Trophoblast cell (in vitro differentiated cells and primary cell): ENCODE data around the gene PLCB3.

Source experiments
- DNase-seq, 2 donors: peaks; one replicate each; pipeline ENCODE4 v3.0.0-alpha.2; 2016
- H2AFZ ChIP-seq: 2 replicates; pipeline ENCODE4 v1.6.1; 2013; ENCODE audit warnings: low read length, moderate library complexity, mild to moderate bottlenecking; ENCODE audit not compliant: insufficient read depth, poor library complexity
- H2AK5ac ChIP-seq: 2 replicates; pipeline ENCODE4 v1.6.1; 2013; ENCODE audit warnings: mild to moderate bottlenecking, low read length
- H2BK120ac ChIP-seq: 2 replicates; pipeline ENCODE4 v1.6.1; 2013; ENCODE audit warnings: low read length, mild to moderate bottlenecking, moderate library complexity; ENCODE audit not compliant: insufficient read depth, poor library complexity
- H2BK12ac ChIP-seq: 2 replicates; pipeline ENCODE4 v1.6.1; 2013; ENCODE audit warnings: mild to moderate bottlenecking, low read length, moderate library complexity
- H2BK5ac ChIP-seq: 2 replicates; pipeline ENCODE4 v1.6.1; 2013; ENCODE audit warnings: low read length, low read depth, moderate library complexity, mild to moderate bottlenecking; ENCODE audit not compliant: poor library complexity
- H3K14ac ChIP-seq: 2 replicates; pipeline ENCODE4 v1.6.1; 2013; ENCODE audit warnings: mild to moderate bottlenecking, low read length
- H3K18ac ChIP-seq: 2 replicates; pipeline ENCODE4 v1.6.1; 2013; ENCODE audit warnings: mild to moderate bottlenecking, low read length
- H3K23ac ChIP-seq: 2 replicates; pipeline ENCODE4 v1.6.1; 2013; ENCODE audit warnings: low read length
- H3K27ac ChIP-seq: 2 replicates; pipeline ENCODE4 v1.5.1; 2013; ENCODE audit warnings: low read depth, mild to moderate bottlenecking, inconsistent platforms, low read length, moderate library complexity
- H3K27me3 ChIP-seq: 2 replicates; pipeline ENCODE4 v1.6.1; 2013; ENCODE audit warnings: inconsistent platforms, mild to moderate bottlenecking, low read length, moderate library complexity; ENCODE audit not compliant: insufficient read depth
- H3K36me3 ChIP-seq, 2 experiments: 1 replicate in 1 of 2; 2 replicates in 1 of 2; pipeline ENCODE4 v1.6.1; 2013; ENCODE audit warnings: low read length in 2 of 2, mild to moderate bottlenecking in 2 of 2, moderate library complexity in 1 of 2; ENCODE audit not compliant: insufficient read depth in 2 of 2, control insufficient read depth in 1 of 2
- H3K4ac ChIP-seq: 2 replicates; pipeline ENCODE4 v1.6.1; 2013; ENCODE audit warnings: low read depth, mild to moderate bottlenecking, low read length, moderate library complexity
- H3K4me1 ChIP-seq, 2 experiments: 1 replicate in 1 of 2; 2 replicates in 1 of 2; pipeline ENCODE4 v1.6.1; 2013; ENCODE audit warnings: low read length in 2 of 2, mild to moderate bottlenecking in 2 of 2, moderate library complexity in 1 of 2; ENCODE audit not compliant: insufficient read depth in 2 of 2, control insufficient read depth in 1 of 2
- H3K4me2 ChIP-seq: 2 replicates; pipeline ENCODE4 v1.6.1; 2013; ENCODE audit warnings: inconsistent platforms, mild to moderate bottlenecking, low read length, moderate library complexity
- H3K4me3 ChIP-seq: 2 replicates; pipeline ENCODE4 v1.5.1; 2013; ENCODE audit warnings: mild to moderate bottlenecking, low read depth, low read length, inconsistent platforms
- H3K79me1 ChIP-seq: one replicate; pipeline ENCODE4 v1.6.1; 2013; ENCODE audit warnings: low read length
- H3K79me2 ChIP-seq: 2 replicates; pipeline ENCODE4 v1.6.1; 2013; ENCODE audit warnings: low read length, mild to moderate bottlenecking; ENCODE audit not compliant: control insufficient read depth, insufficient read depth, poor library complexity
- H3K9ac ChIP-seq: 2 replicates; pipeline ENCODE4 v1.6.1; 2013; ENCODE audit warnings: mild to moderate bottlenecking, low read length
- H3K9me3 ChIP-seq: 2 replicates; pipeline ENCODE4 v1.6.1; 2013; ENCODE audit warnings: low read depth, mild to moderate bottlenecking, control low read depth, inconsistent platforms, low read length; ENCODE audit not compliant: insufficient read depth
- H4K12ac ChIP-seq: 2 replicates; pipeline ENCODE4 v1.6.1; 2013; ENCODE audit warnings: low read depth, mild to moderate bottlenecking, low read length, moderate library complexity
- H4K8ac ChIP-seq: 2 replicates; pipeline ENCODE4 v1.6.1; 2013; ENCODE audit warnings: low read depth, mild to moderate bottlenecking, low read length, moderate library complexity
- H4K91ac ChIP-seq: one replicate; pipeline ENCODE4 v1.6.1; 2013; ENCODE audit warnings: low read depth, mild to moderate bottlenecking, low read length, moderate library complexity
- WGBS: extraction: QIAGEN DNeasy Blood & Tissue Kit; methylation state at CpG from one replicate; pipeline ENCODE4 v1.1.7; 2013; ENCODE audit warnings: missing lambda C conversion rate; ENCODE audit not compliant: insufficient read length, insufficient coverage; ENCODE audit errors: extremely low coverage; 5-methylcytosine and 5-hydroxymethylcytosine counted together

The PLCB3 gene

DNA sequence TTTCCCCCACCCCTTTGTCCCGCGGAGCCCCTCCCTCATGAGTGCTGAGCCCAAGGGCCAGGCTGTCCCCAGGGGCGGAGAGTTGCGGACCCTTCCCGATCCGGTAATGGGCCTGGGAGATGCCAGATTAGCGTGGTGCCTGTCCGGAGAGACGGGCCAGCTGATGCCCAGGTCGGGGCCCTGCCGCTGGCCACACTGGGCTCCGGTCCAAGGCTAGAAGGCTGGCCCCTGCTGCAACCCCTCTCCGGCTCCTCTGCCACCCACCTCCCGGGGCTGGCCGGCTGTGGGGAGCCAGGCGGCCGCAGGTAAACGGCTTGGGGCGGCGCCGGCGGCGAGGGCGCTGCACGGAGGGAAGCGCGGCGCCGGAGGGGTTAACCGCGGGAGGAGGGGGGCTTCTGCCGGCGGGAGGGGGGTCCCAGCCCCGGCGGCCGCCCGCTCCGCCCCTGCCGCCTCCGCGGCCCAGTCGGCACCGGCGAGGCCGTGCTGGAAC is 40.0 kb downstream of the PLCB3 start, which contains the start of gene KCNK4:
KCNK4 (plus strand) TSS at position 41 of the 490 bp plus-strand sequence. CDS start 1,717 bp downstream, outside the sequence.
- Histone ChIP-seq H3K79me2 (no peaks in the 10 kb centered on the region), H3K36me3 (peaks cover 6 to 11% of the 10 kb centered on the region in 2 experiments), H3K4me2 (peak within 1 kb of the TSS; percentile 43), H4K8ac (no peak within 1 kb of the TSS), H3K23ac (no peak within 1 kb of the TSS), H4K91ac (no peak within 1 kb of the TSS), H3K4me1 (peaks cover 6 to 9% of the 10 kb centered on the region in 2 experiments), H2AK5ac (no peak within 1 kb of the TSS), H3K9ac (no peak within 1 kb of the TSS), H3K79me1 (no peaks in the 10 kb centered on the region), H3K14ac (no peak within 1 kb of the TSS), H3K9me3 (peaks cover 5% of the 10 kb centered on the region), H2BK12ac (no peak within 1 kb of the TSS), H3K18ac (no peak within 1 kb of the TSS), H3K27ac (no peak within 1 kb of the TSS), H3K27me3 (peaks cover 51% of the 10 kb centered on the region), H4K12ac (no peak within 1 kb of the TSS), H2BK120ac (no peak within 1 kb of the TSS), H2AFZ (no peak within 1 kb of the TSS), H3K4ac (no peak within 1 kb of the TSS), H3K4me3 (peak within 1 kb of the TSS; percentile 4), H2BK5ac (no peak within 1 kb of the TSS)
- DNase-seq = no peak
- WGBS = no CpG with 5 or more reads among the region's 45 CpGs

DNA sequence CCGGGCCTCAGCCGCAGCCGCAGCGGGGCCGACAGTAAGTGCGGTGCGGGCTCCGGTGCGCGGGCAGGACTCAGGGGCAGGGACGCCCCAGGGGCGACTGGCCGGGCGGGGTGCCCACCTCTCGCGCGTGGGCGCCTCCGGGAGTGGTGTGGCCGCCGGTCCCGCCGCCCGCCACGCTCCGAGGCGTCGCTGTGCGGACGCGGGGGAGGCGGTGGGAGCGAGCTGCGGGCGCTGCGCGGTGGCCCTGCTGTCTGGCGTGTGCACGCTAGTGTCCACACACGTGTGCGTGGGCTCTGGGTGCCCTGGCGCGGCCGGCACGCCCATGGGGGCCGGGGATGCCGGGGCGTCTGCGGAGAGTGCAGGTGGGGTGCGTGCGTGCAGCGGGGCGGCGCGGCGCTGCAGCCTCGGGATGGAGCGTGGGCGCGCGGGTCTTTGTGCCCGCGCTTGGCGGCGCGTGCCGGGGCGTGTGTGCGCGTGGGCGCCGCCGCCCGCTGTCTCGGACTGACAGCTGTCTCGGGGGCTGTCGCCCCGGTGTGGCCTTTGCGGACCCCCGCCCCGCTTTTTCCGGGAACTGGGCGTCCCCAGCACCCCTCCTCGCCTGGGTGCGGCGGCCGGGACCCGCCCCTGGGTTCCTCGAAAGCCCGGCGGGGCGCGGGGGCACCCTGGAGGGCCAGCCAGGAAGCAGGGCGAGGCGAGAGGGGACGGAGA is 40.6 kb downstream of the PLCB3 start:
- WGBS = no CpG with 5 or more reads among the region's 96 CpGs

DNA sequence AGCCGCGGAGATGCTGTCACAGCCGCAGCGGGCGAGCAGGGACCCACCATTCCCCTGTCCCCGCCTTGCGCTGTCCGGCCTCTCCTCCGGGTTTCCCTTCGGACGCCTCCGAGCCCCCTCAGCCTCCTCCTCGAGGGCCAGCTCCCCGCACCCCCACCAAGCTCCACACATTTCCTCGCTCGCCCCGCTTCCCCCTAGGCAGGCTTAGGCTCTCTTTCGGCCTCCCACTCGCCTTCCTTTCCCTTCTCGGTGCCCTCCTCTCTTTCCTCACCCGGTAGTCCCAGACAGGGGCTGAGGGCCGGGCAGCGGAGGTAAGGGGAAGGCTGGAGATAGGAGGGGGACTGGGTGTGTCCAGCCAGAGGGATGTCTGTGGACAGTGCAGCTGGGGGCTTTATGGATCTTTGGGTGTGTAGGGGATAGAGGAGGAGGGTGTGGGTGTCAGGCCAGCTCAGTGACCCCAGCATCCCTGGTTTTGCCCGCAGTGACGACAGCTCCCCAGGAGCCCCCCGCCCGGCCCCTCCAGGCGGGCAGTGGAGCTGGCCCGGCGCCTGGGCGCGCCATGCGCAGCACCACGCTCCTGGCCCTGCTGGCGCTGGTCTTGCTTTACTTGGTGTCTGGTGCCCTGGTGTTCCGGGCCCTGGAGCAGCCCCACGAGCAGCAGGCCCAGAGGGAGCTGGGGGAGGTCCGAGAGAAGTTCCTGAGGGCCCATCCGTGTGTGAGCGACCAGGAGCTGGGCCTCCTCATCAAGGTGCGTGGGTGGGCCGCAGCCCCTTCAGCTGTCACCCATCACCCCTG is 41.3 kb downstream of the PLCB3 start:
- Histone ChIP-seq H3K36me3 (peaks cover 6 to 11% of the 10 kb centered on the region in 2 experiments), H3K23ac (no peak overlapping the region), H2BK120ac (no peak overlapping the region), H3K79me1 (no peaks in the 10 kb centered on the region), H3K18ac (no peak overlapping the region), H2AK5ac (no peak overlapping the region), H4K91ac (no peak overlapping the region), H3K9ac (no peak overlapping the region), H4K12ac (no peak overlapping the region), H2BK5ac (no peak overlapping the region), H3K4me3 (no peak overlapping the region), H2BK12ac (no peak overlapping the region), H3K27me3 (peaks cover 65% of the 10 kb centered on the region), H3K27ac (no peak overlapping the region), H3K4ac (no peak overlapping the region), H3K79me2 (no peaks in the 10 kb centered on the region), H3K14ac (no peak overlapping the region), H4K8ac (no peak overlapping the region), H3K4me1 (peaks cover 2 to 6% of the 10 kb centered on the region in 2 experiments), H2AFZ (no peak overlapping the region), H3K4me2 (peak overlapping the region; percentile 43), H3K9me3 (peaks cover 11% of the 10 kb centered on the region)
- DNase-seq = no peak
- no CpG with 5 or more reads among the region's 42 CpGs for WGBS

More for the DNA sequence above, 40.6 kb downstream of the PLCB3 start:
- Histone ChIP-seq H3K23ac (no peak overlapping the region), H3K9me3 (peaks cover 7% of the 10 kb centered on the region), H4K91ac (no peak overlapping the region), H3K36me3 (peaks cover 6 to 11% of the 10 kb centered on the region in 2 experiments), H3K27me3 (peaks cover 57% of the 10 kb centered on the region), H4K8ac (no peak overlapping the region), H4K12ac (no peak overlapping the region), H3K4me2 (peak overlapping the region; percentile 43), H2BK120ac (no peak overlapping the region), H2BK12ac (no peak overlapping the region), H3K79me2 (no peaks in the 10 kb centered on the region), H3K27ac (no peak overlapping the region), H3K4me3 (peak overlapping the region; percentile 4), H3K79me1 (no peaks in the 10 kb centered on the region), H2AFZ (no peak overlapping the region), H2AK5ac (no peak overlapping the region), H2BK5ac (no peak overlapping the region), H3K14ac (no peak overlapping the region), H3K18ac (no peak overlapping the region), H3K4ac (no peak overlapping the region), H3K9ac (no peak overlapping the region), H3K4me1 (peaks cover 2 to 6% of the 10 kb centered on the region in 2 experiments)
- no peak for DNase-seq

DNA sequence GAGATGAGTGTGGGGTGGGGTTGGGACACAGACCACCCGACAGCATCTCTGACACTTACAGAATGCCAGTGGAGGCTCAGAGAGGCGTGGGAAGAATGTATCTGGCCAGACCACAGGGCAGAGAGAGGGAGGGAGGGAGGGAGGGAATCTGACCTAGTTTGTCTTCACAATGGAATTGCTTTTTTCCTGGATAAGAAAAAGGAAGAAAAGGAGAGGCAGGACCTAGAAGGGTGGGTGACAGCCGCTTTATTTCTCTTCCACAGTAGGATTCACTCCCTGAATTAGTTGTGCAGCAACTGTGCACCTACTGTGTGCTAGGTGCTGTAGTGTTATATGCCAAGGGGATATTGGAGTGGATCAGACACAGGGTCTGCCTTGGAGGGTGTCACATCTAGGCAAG is 43.4 kb downstream of the PLCB3 start:
- Histone ChIP-seq H3K9ac (no peak overlapping the region), H3K79me1 (no peaks in the 10 kb centered on the region), H3K36me3 (no peaks in the 10 kb centered on the region), H4K8ac (no peak overlapping the region), H3K79me2 (no peaks in the 10 kb centered on the region), H3K4me1 (peaks cover 4 to 12% of the 10 kb centered on the region in 2 experiments), H4K91ac (no peak overlapping the region), H2BK12ac (no peak overlapping the region), H3K9me3 (peaks cover 12% of the 10 kb centered on the region), H3K4me2 (no peak overlapping the region), H2BK5ac (no peak overlapping the region), H3K4me3 (no peak overlapping the region), H3K27me3 (peaks cover 81% of the 10 kb centered on the region), H3K4ac (no peak overlapping the region), H2AK5ac (no peak overlapping the region), H2BK120ac (no peak overlapping the region), H3K27ac (no peak overlapping the region), H3K18ac (no peak overlapping the region), H3K23ac (no peak overlapping the region), H4K12ac (no peak overlapping the region), H3K14ac (no peak overlapping the region), H2AFZ (no peak overlapping the region)
- no CpG with 5 or more reads among the region's 3 CpGs for WGBS
- DNase-seq = no peak
